Neural crest cell (in vitro differentiated cells): ENCODE data around the gene STX8. TPM values are rescaled to one million over a fixed set of nuclear protein-coding genes. Genes with fewer than 3 reads are reported as not detected.
A peak's percentile ranks its signal among the peaks of the same experiment; 100 is the strongest.

ENCODE experiments used
- DNase-seq: peaks from one replicate; pipeline ENCODE4 v3.0.0; 2021; ENCODE audit warnings: low read depth, mixed read lengths, low spot score
- H3K27ac Mint-ChIP-seq: one replicate; pipeline ENCODE4 v1.8.0; 2021; ENCODE audit warnings: mild to moderate bottlenecking, mixed read lengths; ENCODE audit not compliant: unreplicated experiment
- H3K27me3 Mint-ChIP-seq: 2 replicates; pipeline ENCODE4 v1.8.0; 2021; ENCODE audit warnings: low read depth, mild to moderate bottlenecking, mixed read lengths
- H3K36me3 Mint-ChIP-seq: 2 replicates; pipeline ENCODE4 v1.8.0; 2021; ENCODE audit warnings: low read depth, mild to moderate bottlenecking, mixed read lengths
- H3K4me1 Mint-ChIP-seq: 2 replicates; pipeline ENCODE4 v1.8.0; 2021; ENCODE audit warnings: mixed read lengths
- H3K4me3 Mint-ChIP-seq: one replicate; pipeline ENCODE4 v1.8.0; 2021; ENCODE audit warnings: mild to moderate bottlenecking, mixed read lengths
- H3K9me3 Mint-ChIP-seq: 2 replicates; pipeline ENCODE4 v1.8.0; 2021; ENCODE audit warnings: mixed read lengths
- total RNA-seq: library from RNA; stranded (reverse); gene quantifications from 2 replicates; pipeline ENCODE4 v1.2.1, GENCODE V29; 2021
- TF ChIP-seq, protein P1 (sequence below): fragments of 200-600 bp; sonication (generic); conservative IDR thresholded peaks from 2 replicates; pipeline ENCODE4 v1.5.0; 2021; ENCODE audit warnings: antibody characterized with exemption, mild to moderate bottlenecking

Gene STX8
- total RNA-seq, 1 donor from 2014 or later, result 56.6 TPM

DNA sequence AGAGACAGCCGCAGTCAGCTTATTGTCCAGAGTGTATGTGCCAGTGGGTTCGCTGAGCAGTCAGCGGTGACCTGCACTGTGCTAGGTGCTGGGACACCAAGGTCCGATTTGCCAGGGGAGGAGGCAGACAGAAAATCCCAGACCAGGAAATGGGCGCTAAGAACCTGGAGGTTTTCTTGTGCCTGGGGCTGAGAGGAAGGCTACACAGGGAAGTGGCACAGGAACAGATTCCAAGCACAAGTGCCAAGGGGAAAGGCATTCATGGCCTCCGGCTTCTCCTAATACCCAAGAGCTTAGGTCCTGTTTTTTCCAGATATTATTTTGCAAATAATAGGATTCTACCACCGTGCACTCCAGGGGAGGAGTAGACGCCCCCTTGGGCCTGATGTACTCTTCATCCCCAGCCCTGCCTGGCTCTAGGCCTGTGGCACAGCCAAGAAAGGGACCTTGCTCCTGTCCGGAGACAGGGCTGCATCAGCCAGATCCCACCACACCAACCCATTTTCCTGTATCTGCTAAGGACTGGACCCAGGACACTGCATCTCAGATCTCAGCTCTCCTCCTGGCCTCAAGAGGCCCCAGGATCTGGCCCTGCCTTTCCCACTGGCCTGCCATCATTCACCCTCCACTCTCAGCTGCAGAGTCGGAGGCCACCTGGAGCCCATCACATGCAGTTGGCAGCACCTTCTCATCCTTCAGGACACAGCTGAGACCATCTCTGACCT, 367.1 kb downstream of the STX8 start:
- Mint-ChIP-seq H3K27ac (no peak overlapping the region), H3K4me3 (no peak overlapping the region), H3K36me3 (no peaks in the 10 kb centered on the region), H3K27me3 (peaks cover 47% of the 10 kb centered on the region), H3K9me3 (no peaks in the 10 kb centered on the region), H3K4me1 (peaks cover 31% of the 10 kb centered on the region)
- no peak for DNase-seq
- TF ChIP-seq, protein P1, sequence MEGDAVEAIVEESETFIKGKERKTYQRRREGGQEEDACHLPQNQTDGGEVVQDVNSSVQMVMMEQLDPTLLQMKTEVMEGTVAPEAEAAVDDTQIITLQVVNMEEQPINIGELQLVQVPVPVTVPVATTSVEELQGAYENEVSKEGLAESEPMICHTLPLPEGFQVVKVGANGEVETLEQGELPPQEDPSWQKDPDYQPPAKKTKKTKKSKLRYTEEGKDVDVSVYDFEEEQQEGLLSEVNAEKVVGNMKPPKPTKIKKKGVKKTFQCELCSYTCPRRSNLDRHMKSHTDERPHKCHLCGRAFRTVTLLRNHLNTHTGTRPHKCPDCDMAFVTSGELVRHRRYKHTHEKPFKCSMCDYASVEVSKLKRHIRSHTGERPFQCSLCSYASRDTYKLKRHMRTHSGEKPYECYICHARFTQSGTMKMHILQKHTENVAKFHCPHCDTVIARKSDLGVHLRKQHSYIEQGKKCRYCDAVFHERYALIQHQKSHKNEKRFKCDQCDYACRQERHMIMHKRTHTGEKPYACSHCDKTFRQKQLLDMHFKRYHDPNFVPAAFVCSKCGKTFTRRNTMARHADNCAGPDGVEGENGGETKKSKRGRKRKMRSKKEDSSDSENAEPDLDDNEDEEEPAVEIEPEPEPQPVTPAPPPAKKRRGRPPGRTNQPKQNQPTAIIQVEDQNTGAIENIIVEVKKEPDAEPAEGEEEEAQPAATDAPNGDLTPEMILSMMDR, result no peak

DNA sequence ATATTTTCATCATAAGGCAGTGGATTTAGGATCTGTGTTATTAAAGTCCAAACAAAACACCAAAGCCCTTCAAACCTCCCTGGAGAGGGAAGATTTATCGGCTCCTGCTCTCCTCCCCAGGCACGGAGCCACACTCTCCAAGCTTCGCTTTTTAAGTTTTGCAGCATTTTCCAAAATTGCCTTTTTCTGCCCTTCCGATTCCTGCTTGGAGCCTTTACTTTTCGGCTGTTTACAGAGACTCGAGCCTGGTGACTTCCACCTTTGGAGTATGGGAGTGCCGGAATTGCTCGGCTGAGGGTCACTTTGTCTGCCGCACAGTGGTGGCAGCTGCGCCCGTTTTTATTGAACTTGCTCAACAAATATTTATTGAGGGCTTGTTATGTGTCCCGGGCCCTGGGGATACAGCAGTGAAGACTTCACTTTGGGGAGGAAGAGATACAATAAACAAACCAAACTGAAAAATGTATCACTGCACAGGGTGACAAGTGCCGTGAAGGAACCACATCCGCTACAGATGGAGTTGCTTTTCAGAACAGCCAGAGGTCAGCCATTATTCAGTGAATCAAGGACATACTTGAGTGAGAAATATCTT, 368.8 kb downstream of the STX8 start:
- H3K36me3 Mint-ChIP-seq, result no peaks in the 10 kb centered on the region
- H3K27me3 Mint-ChIP-seq, result peaks cover 39% of the 10 kb centered on the region
- no peak overlapping the region for H3K27ac Mint-ChIP-seq
- H3K4me1 Mint-ChIP-seq, result peaks cover 31% of the 10 kb centered on the region
- no peak overlapping the region for H3K4me3 Mint-ChIP-seq
- H3K9me3 Mint-ChIP-seq, result no peaks in the 10 kb centered on the region
- TF ChIP-seq, protein P1, result no peak
- DNase-seq, result no peak

DNA sequence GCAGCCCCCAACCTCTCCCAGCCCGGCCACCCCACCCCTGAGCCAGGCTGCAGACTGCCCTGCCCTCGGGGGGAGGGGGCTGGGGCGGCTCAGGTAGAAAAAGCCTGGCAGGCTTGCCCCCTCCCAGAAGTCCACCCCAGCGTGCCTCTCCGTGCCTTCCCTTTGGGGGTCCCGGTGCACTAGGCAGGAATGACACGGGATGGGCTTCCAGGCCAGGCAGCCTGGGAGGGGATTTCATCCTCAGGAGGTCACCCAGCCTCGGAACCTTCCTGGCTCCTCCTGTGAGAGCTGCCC, 369.3 kb downstream of the STX8 start:
- H3K4me3 Mint-ChIP-seq, result no peak overlapping the region
- H3K36me3 Mint-ChIP-seq, result no peaks in the 10 kb centered on the region
- no peak overlapping the region for H3K27ac Mint-ChIP-seq
- peaks cover 34% of the 10 kb centered on the region for H3K27me3 Mint-ChIP-seq
- H3K9me3 Mint-ChIP-seq, result no peaks in the 10 kb centered on the region
- DNase-seq, result no peak
- H3K4me1 Mint-ChIP-seq, result peaks cover 26% of the 10 kb centered on the region
- TF ChIP-seq, protein P1, result no peak

DNA sequence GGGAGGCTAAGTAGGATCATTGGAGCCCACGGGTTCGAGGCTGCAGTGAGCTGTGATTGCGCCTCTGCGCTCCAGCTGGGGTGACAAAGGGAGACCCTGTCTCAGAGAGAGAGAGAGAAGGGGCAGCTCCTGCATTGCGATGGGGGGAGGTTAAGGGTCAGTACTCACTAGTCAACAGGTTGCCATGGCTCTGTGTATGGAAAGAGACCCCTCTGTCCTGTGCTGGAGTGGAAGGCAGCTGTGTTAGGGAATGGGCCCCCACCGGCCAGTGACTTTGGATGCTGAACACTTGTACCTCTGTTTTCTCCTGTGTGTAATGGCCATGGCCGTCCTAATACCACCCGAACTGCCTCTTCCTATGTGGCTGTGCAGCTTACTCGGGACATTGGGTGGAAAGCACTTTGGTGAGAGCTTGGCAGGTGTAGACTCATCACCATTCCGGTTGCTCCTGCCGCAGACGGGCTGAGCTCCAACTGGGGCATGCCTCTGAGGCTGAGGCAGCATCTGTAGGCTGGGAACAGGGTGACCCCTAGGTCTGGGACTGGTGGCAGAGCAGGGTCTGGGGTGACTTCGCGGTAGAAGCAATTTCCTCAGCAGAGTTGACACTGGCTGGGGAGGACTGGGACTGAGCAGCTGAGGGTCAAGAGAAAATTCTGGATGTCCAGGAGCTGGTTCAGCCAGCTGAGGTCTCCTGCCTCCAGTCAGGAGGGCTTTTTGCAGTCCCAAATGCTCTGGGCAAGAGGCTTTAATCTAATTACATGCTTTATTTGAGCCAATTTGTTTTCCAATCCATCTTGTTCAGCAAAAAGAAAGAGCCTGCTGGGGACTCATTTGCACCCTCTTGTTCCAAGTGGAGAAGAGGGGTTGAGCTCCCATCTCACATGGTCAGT, 369.9 kb downstream of the STX8 start:
- peaks cover 30% of the 10 kb centered on the region for H3K27me3 Mint-ChIP-seq
- H3K27ac Mint-ChIP-seq, result peak overlapping the region; percentile 27
- no peaks in the 10 kb centered on the region for H3K36me3 Mint-ChIP-seq
- TF ChIP-seq, protein P1, result no peak
- DNase-seq, result no peak
- no peaks in the 10 kb centered on the region for H3K9me3 Mint-ChIP-seq
- no peak overlapping the region for H3K4me3 Mint-ChIP-seq
- H3K4me1 Mint-ChIP-seq, result peaks cover 22% of the 10 kb centered on the region

DNA sequence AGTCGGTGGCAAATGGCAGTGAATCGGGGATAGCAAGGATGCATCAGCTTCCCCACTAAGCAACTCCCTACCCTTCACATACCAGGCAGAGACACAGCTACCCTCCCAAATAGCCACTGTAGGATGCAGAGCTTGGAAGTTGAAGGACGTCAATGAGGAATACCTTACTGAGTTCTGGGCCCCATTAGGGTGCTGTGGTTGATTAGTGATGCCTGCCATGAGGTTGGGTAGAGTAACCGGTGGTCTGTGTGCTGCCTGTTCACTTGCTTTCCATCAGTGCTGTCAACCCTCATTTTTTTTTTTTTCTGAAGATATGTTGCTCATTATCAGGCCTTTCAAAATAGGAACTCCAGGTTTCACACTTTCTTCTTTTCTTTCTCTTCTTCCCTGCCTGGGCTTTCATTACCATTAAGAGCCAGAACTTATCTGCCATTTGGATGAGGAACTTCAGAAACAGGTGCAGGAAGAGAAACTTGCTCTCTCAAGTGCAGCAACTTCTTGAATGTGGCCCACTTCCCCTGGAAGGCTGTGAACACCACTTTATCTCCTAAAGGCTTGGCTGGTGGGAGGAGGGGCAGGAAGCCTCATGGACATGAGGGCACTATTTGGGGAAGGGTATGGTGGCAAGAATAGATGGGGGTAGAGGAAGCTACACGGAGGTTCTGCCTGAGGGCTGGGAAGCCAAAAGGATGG, 370.8 kb downstream of the STX8 start:
- no peak overlapping the region for H3K4me3 Mint-ChIP-seq
- peaks cover 31% of the 10 kb centered on the region for H3K27me3 Mint-ChIP-seq

More for the DNA sequence above, 370.8 kb downstream of the STX8 start:
- TF ChIP-seq, protein P1, result no peak
- Mint-ChIP-seq H3K9me3 (no peaks in the 10 kb centered on the region), H3K36me3 (no peaks in the 10 kb centered on the region), H3K4me1 (peaks cover 22% of the 10 kb centered on the region), H3K27ac (no peak overlapping the region)
- DNase-seq, result no peak
